GM18499 (cell line): Measurements from ENCODE around the gene SLC5A7.

Experiments
- ATAC-seq: cut with Tn5 transposase; IDR thresholded peaks from one replicate; pipeline ENCODE4 v1.9.1; 2021; ENCODE audit warnings: moderate number of reproducible peaks; ENCODE audit not compliant: insufficient read depth, unreplicated experiment

Gene SLC5A7

GRCh38 chr2:108061439-108062042 is 75.2 kb downstream of the SLC5A7 start:
- no peak for ATAC-seq
